Motor neuron (in vitro differentiated cells): Measurements from ENCODE around the gene TMEM9. TPM values are rescaled to one million over a fixed set of nuclear protein-coding genes. Genes with fewer than 3 reads are reported as not detected.

Source experiments
- ATAC-seq, 8 experiments: fragments of 200-7000 bp; cut with Tn5 transposase; replicated peaks in 6 of 8; 2 replicates each; pipeline ENCODE4 v1.8.0; 2021; ENCODE audit warnings: mild to moderate bottlenecking in 8 of 8, moderate library complexity in 8 of 8
- H3K27ac ChIP-seq, 2 donors: fragments of 250-450 bp; sonication (Bioruptor Pico); 2 replicates each; pipeline ENCODE4 v1.9.0; 2021; ENCODE audit warnings: antibody characterized with exemption in 2 of 2, mild to moderate bottlenecking in 2 of 2, moderate library complexity in 1 of 2
- H3K4me1 ChIP-seq, 2 donors: fragments of 250-450 bp; sonication (Bioruptor Pico); replicated peaks in 1 of 2; 2 replicates each; pipeline ENCODE4 v1.6.1; 2021; ENCODE audit warnings: antibody characterized with exemption in 2 of 2, mild to moderate bottlenecking in 2 of 2, moderate library complexity in 1 of 2
- H3K4me3 ChIP-seq, 5 donors: fragments of 250-450 bp; sonication (Bioruptor Pico); 2 replicates each; pipeline ENCODE4 v1.9.0; 2021; ENCODE audit warnings: antibody characterized with exemption in 5 of 5, mild to moderate bottlenecking in 5 of 5, moderate library complexity in 4 of 5
- WGBS, 10 experiments: fragments of 450-650 bp; shearing (Covaris generic); methylation state at CpG; one replicate each; pipeline ENCODE4 v1.0.0; 2022; 5-methylcytosine and 5-hydroxymethylcytosine counted together
- in situ Hi-C, 9 experiments: fragments of 400-800 bp; cut with MboI; loops; one replicate each; pipeline ENCODE4 v1.15.0; 2021; ENCODE audit warnings: low sequenced_read_pairs in 9 of 9, low pct_unique_long_range_greater_than_20kb in 2 of 9; ENCODE audit not compliant: unreplicated experiment in 9 of 9
- total RNA-seq, 8 experiments: library from RNA; unstranded; fragments of 300-600 nt; gene quantifications; 2 replicates each; pipeline versions ENCODE4 v1.2.3 to v1.2.4, GENCODE V29; 2022

Gene TMEM9
- total RNA-seq, 8 experiments from 2014 or later: 51.3 to 165 (median 123) TPM

DNA sequence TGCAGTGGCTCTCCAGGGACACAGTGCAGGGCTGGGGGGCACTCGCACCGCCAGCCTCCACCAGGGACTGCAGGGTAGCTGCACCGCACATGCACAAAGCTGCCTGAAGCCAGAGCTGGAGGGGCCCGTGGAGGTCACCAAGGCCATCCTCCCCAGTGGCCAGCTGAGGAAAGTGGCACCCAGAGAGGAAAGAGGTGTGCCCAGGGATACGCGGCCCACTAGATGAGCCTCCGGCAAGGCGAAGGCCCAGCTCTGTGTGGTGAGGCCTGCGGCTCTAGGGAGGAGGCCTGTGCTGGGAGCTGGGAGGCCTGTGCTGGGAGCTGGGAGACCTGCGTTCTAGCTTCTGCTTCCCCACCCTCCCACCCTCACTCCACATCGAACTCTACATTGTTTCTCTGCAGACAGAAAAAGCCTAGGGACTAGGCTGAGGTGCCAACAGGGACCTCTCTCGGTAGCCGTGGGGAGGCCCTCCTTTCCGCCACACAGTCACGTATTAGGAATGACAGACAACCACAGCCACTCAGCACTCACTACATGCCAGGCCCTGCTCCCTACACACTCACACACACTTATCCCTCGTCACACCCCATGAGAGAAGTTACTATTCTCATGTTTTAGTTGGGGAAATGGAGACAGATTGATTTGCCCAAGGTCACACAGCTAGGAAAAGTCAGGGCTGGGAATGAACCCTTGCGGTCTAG lies 26.4 kb downstream of the TMEM9 start:
- H3K4me3 ChIP-seq: no peak overlapping the region
- WGBS, 10 experiments: 55 to 100% (median 86%) methylated on average over 3 to 4 of the region's 17 CpGs; no CpG with 5 or more reads in 7 of the 10 experiments
- H3K4me1 ChIP-seq: no peaks in the 10 kb centered on the region
- no peak overlapping the region for H3K27ac ChIP-seq
- in situ Hi-C loops: no loop called here
- peak in 5 of 8 experiments; percentile 20 to 49 (median 26) for ATAC-seq

DNA sequence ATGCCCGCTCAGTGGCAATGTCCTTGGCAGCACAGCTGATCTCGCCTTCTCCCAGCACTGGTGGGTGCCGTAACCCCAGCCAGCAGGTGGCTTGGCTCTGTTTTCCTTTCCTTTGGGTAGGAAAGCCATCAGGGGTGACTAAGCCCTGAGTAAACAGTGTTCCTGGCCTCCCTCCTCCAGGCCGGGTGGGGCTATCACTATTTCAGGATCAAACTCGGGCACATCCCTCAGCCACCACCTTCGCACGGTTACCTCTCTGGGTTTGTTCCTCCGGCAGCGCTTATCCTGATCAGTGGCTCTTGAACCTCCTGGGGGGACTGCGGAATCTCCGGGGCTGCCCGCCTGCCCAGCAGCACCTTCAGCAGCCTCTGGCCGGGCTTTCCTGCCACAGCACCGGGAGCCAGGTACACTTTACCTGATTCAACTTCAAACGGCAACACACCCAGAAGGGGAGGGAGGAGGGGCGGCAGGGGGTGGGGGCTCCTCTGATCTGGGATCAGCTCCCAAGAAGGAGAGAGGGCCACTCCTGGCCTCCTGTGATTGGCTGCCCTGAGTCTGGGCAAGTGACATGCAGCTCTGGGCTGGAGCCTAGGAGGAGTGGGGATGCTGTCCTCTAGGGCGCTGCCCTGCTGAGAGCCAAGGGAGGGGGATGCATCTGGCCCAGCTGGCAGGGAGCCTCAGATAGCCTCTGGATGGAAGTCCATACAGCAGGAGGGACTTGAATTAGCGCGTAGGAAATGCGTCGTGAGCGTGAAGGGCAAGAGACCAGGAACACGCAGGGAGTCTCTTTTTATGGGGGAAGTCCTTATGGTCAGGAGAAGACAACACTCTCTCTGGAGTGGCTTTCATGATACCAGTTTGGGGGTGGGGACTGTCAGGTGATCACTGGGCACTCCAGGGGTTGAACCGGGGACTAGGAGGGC lies 27.2 kb downstream of the TMEM9 start, which contains the start of gene ASCL5:
Gene ASCL5, minus strand, starts transcription at position 353 of the 923 bp plus-strand sequence. CDS start 11,812 bp downstream, outside the sequence.
- H3K27ac ChIP-seq: no peak within 1 kb of the TSS
- peak in 6 of 8 experiments; percentile 4 to 63 (median 32) for ATAC-seq
- H3K4me3 ChIP-seq: no peak within 1 kb of the TSS
- 31 to 100% (median 82%) methylated on average over 1 to 10 of the region's 24 CpGs; no CpG with 5 or more reads in 2 of the 10 experiments for WGBS, 10 experiments
- no peaks in the 10 kb centered on the region for H3K4me1 ChIP-seq
- in situ Hi-C loops: no loop called here

DNA sequence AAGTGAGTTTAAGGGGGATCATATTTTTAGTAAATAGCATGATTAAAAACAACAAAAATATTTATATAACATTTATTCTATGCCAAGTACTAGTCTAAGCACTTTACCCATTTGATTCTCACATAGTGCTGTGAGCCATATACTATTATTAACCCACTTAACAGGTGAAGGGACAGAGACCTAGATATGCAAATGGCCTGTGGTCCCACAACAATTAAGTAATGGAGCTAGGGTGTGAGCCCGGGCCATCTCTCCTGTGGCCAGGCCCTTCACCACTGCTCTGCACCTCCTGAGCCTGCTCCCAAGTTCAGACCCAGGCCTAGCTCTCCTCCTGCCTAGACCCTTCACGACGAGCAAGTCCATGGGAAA lies 27.8 kb downstream of the TMEM9 start:
- no peak for ATAC-seq
- Histone ChIP-seq H3K27ac (no peak overlapping the region), H3K4me3 (no peak overlapping the region), H3K4me1 (no peaks in the 10 kb centered on the region)
- 62 to 100% (median 79%) methylated on average over 1 to 3 of the region's 3 CpGs; no CpG with 5 or more reads in 4 of the 10 experiments for WGBS, 10 experiments
- in situ Hi-C loops: no loop called here

DNA sequence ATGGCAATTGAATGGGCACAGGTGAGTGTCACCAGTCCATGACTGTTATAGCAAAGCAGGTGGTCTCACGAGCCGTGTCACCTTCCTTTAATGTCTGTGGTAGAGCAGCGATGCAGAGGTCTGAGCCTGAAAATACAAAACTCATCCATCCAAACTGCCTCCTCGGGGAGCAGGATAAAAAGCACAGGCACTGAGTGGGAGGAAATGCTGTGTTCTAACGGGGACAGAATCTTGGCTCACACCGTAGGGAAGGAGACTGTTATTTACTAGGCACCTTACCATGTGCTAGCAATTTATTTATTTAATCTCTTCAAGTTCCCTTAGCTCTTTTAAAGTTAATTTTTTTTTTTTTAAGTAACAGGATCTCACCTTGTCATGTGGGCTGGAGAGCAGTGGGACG lies 28.5 kb downstream of the TMEM9 start:
- no peak for ATAC-seq
- in situ Hi-C loops: no loop called here
- Histone ChIP-seq H3K27ac (no peak overlapping the region), H3K4me1 (no peaks in the 10 kb centered on the region), H3K4me3 (no peak overlapping the region)
- 40 to 100% (median 63%) methylated on average over 1 to 7 of the region's 7 CpGs for WGBS, 10 experiments

DNA sequence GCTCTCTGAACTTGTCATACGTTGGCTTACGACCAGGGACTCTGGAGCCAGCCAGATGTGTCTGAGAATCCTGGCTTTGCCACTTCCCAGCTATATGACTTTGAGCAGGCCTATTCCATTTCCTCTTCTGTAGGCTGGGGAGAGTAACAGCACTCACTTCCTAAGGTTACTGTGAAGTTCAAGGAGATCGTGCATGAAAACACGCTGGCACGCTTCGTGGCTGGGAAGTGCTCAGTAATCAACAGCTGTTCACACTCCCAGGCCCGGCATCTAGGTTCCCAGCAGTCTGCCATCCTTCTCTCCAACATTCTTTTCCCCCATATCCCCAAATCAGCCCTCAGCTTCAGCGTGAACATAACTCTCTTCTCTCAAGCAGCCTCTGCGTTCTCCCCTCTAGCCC lies 29.3 kb downstream of the TMEM9 start:
- 57 to 90% (median 75%) methylated on average over 2 to 9 of the region's 9 CpGs; no CpG with 5 or more reads in 2 of the 10 experiments for WGBS, 10 experiments
- H3K4me3 ChIP-seq: no peak overlapping the region
- no peak for ATAC-seq
- no peaks in the 10 kb centered on the region for H3K4me1 ChIP-seq
- no peak overlapping the region for H3K27ac ChIP-seq
- in situ Hi-C loops: no loop called here

DNA sequence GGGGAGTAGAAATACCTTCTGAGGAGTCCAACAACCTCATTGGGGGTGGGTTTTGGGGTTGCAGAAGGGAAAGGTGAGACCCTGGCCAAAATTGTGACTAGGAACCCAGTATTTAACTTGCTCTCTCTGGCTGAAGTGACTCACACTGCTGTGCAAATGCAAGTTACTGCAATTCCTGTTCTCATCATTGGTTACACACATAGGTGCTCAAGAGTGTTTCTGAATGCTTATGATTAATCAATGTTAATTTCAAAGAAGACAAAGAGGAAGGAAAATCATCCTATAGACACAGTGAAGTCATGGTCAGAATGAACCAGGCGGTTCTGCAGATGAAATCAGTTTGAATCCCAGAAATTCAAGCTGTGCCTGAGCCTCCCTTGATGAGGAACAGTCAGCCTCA lies 30.4 kb downstream of the TMEM9 start:
- 67 to 92% (median 80%) methylated on average over 1 of the region's 1 CpG; no CpG with 5 or more reads in 5 of the 10 experiments for WGBS, 10 experiments
- in situ Hi-C loops: loop anchor here in 3 of 9 experiments (25.0 kb wide), 2 partner anchors 137 to 162 kb away; no protein-coding TSS in a partner anchor
- peak in 5 of 8 experiments; percentile 7 to 23 (median 8) for ATAC-seq
- no peak overlapping the region for H3K4me3 ChIP-seq
- no peak overlapping the region for H3K27ac ChIP-seq
- H3K4me1 ChIP-seq: peaks cover 0 to 3% of the 10 kb centered on the region in 2 donors

DNA sequence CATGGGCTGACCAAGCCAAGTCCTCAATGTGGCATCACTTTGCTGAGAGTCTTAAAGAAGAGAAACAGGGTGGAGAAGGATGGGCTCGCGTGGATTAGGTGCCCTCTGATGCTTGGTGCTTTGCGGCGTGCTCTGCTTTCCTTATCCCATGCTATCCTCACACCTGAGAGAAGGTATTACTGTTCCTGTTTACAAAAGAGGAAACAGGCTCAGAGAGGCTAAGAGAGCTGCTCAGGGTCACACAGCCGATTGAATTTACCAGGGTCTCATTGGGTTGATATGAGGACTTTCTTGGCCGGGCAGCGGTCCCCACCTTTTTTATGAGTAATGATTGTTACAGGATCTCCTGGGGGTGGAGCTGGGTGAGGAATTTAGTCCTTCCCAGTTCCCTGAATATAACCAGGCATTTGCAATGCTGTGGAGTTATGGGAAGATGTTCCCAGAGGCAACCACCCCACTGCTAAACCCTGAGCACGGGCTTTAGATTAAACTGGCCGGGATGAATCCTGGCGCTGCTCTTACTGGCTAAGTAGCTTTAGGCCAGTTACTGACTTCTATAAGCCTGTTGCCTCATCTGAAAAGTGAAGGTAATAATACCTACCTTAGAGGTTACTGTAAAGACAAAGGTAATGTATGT lies 31.8 kb downstream of the TMEM9 start:
- 18 to 93% (median 87%) methylated on average over 3 to 7 of the region's 10 CpGs; no CpG with 5 or more reads in 2 of the 10 experiments for WGBS, 10 experiments
- H3K4me3 ChIP-seq: no peak overlapping the region
- no peak overlapping the region for H3K27ac ChIP-seq
- H3K4me1 ChIP-seq: peaks cover 0 to 3% of the 10 kb centered on the region in 2 donors
- ATAC-seq: peak in 3 of 8 experiments; percentile 86 to 87 (median 86)
- in situ Hi-C loops: loop anchor here in 3 of 9 experiments (25.0 kb wide), 2 partner anchors 135 to 160 kb away; no protein-coding TSS in a partner anchor

DNA sequence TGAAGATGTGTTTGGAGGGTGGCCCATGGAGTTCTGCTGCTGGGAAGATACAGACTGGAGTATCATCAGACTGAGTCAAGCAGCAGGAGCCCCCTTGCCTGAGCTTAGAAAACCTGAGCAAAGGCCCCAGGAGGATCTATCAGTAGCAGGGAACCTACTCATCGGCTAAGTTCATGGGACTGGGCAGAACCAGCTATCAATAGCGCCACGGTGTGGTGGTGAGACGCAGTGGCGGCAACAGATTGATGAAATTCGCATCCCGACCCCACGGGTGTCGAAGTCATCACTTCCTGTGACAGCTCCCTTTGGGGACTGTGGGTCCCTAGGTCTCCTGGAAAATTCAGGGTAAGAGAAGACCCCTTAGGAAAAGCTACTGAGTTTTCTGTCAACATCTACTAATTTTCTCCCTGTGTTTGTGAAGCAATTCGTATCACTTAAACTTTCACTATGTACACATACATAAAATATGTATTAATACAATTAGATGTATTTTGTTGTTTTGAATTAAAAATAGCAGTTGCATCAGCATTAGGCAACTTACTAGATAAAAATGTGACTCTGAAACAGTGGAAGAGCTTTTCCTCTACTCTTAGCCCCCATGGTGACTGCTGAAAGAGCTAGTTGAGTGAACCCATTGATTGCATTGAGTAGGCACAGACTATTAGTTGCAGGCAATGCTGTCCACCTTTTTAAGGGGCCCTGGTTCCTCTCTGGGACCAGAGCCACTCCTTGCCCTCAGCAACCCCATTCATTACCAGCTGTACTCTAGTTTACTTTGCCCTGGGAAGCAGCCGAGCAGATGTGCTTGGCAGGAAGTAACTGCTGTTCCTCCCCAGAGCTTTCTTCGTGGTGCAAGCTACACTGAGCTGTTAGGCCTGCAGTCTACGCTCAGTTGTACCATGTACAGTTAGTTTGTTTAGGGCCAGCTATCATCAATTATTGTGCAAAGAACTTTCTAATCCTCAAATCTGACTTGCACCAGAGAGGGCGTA lies 34.8 kb downstream of the TMEM9 start:
- peak in 6 of 8 experiments; percentile 3 to 31 (median 22) for ATAC-seq
- Histone ChIP-seq H3K27ac (no peak overlapping the region), H3K4me3 (no peak overlapping the region), H3K4me1 (peaks cover 0 to 10% of the 10 kb centered on the region in 2 donors)
- in situ Hi-C loops: loop anchor here in 8 of 9 experiments (10.0 to 25.0 kb wide), 4 partner anchors 132 to 157 kb away; no protein-coding TSS in a partner anchor
- 0 to 90% (median 37%) methylated on average over 1 to 14 of the region's 14 CpGs for WGBS, 10 experiments

DNA sequence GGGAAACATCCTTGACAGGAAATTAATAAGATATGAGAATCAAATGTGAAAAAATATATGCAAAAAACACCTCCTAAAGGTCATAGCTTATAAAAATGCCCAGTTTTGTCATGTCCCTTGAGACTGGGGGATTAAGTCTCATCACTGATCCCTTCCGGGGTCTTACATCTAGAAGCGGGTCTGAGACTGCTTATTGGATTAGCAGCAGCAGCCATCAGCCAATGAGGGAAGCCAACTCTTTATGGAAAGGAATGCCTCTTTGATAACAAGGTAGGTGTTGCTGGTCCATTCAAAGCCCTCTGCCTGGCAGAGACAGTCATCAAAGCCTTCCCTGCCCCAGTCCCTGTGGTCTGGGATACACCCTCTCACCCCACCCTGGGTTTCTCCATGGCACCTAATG lies 38.2 kb downstream of the TMEM9 start:
- H3K4me1 ChIP-seq: peaks cover 4 to 16% of the 10 kb centered on the region in 2 donors
- no peak overlapping the region for H3K4me3 ChIP-seq
- ATAC-seq: no peak
- 85 to 100% (median 100%) methylated on average over 2 of the region's 2 CpGs; no CpG with 5 or more reads in 4 of the 10 experiments for WGBS, 10 experiments
- in situ Hi-C loops: loop anchor here in 8 of 9 experiments (10.0 to 25.0 kb wide), 4 partner anchors 129 to 154 kb away; no protein-coding TSS in a partner anchor
- no peak overlapping the region for H3K27ac ChIP-seq

DNA sequence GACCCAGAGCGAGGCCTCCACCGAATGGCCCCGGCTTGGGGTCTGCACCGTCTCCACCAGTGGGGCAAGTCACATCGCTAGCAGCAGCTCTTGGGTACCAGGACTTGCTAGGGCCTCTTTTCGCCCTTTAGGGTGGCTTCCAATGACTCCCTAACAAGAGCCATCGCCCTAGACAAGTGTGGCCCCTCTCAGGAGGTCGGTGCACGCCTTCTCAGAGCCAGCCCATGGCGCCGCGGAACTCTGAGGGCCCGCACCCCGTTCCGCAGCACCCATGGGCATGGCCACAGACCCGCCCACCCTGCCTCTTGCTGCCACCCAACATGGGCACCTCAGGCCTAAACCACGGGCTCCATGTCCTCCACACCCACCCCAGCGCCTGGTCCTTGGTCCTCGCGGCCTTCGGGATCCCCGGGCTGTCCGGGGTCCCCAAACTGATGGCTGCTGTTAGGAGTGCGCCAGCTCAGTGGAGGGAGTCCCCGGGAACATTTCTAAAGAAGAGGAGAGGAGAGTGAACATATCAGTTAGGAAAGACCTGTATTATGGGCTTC lies 38.8 kb downstream of the TMEM9 start:
- peaks cover 4 to 16% of the 10 kb centered on the region in 2 donors for H3K4me1 ChIP-seq
- no peak overlapping the region for H3K27ac ChIP-seq
- H3K4me3 ChIP-seq: peak overlapping the region; percentile 42 to 82 (median 46)
- in situ Hi-C loops: loop anchor here in 8 of 9 experiments (10.0 to 25.0 kb wide), 4 partner anchors 128 to 153 kb away; no protein-coding TSS in a partner anchor
- no peak for ATAC-seq
- 91 to 100% (median 98%) methylated on average over 1 to 10 of the region's 25 CpGs; no CpG with 5 or more reads in 4 of the 10 experiments for WGBS, 10 experiments
